ENCODE data around the gene CHCHD5. TPM values are rescaled to one million over a fixed set of nuclear protein-coding genes. Genes with fewer than 3 reads are reported as not detected.

CHCHD5 gene
- total RNA-seq, 1 experiment from 2014 or later, result 32.3 TPM

GRCh38 chr2:112579241-112579640, 5.2 kb upstream of the CHCHD5 start:
- Histone ChIP-seq H2AK5ac (ENCODE audit: insufficient read length, low read length) (no peak overlapping the region), H2BK15ac (ENCODE audit: low read depth, low read length) (no peak overlapping the region), H2BK20ac (ENCODE audit: low read depth, low read length, poor library complexity, severe bottlenecking) (no peak overlapping the region), H3K27ac (ENCODE audit: insufficient read length, low read depth, low read length) (no peak overlapping the region), H3K4me2 (ENCODE audit: insufficient read depth, insufficient read length, low read length) (no peak overlapping the region), H3K27me3 (ENCODE audit: insufficient read depth, low read length) (no peaks in the 10 kb centered on the region), H3T11ph (ENCODE audit: low read length) (no peak overlapping the region), H3K56ac (ENCODE audit: insufficient read length, low read depth, low read length) (no peak overlapping the region), H4K91ac (ENCODE audit: insufficient read length, low read depth, low read length) (no peak overlapping the region), H4K20me1 (ENCODE audit: control insufficient read depth, insufficient read depth, insufficient read length) (no peaks in the 10 kb centered on the region), H3K23me2 (ENCODE audit: insufficient read length, low read depth, low read length, poor library complexity, severe bottlenecking) (peaks cover 8% of the 10 kb centered on the region), H3K23ac (ENCODE audit: insufficient read length, low read depth, low read length) (no peak overlapping the region), H2AFZ (ENCODE audit: low read length) (no peak overlapping the region), H3K9me3 (ENCODE audit: control insufficient read depth, low read depth, low read length) (no peaks in the 10 kb centered on the region), H3K4ac (ENCODE audit: low read depth, low read length) (no peak overlapping the region), H2BK12ac (ENCODE audit: insufficient read length, low read depth, low read length) (no peak overlapping the region), H3K79me2 (ENCODE audit: insufficient read depth, low read length) (no peaks in the 10 kb centered on the region), H4K8ac (replicated peaks; ENCODE audit: insufficient read length, low read depth, low read length) (no peak overlapping the region), H3K9ac (ENCODE audit: extremely low read depth, insufficient read length, low read length) (no peak overlapping the region), H4K5ac (ENCODE audit: insufficient read length, low read depth, low read length) (no peak overlapping the region), H2BK5ac (ENCODE audit: insufficient read length, low read length) (no peak overlapping the region), H3K18ac (ENCODE audit: insufficient read length, low read depth, low read length) (no peak overlapping the region), H3K14ac (ENCODE audit: insufficient read depth, low read length) (no peak overlapping the region), H3K4me1 (ENCODE audit: insufficient read depth, low read length) (no peaks in the 10 kb centered on the region), H3K79me1 (ENCODE audit: insufficient read depth, low read depth, low read length, poor library complexity, severe bottlenecking) (peaks cover 2% of the 10 kb centered on the region), H2BK120ac (ENCODE audit: low read depth, low read length, poor library complexity, severe bottlenecking) (no peak overlapping the region)
- Mint-ChIP-seq H3K36me3 (ENCODE audit: insufficient read depth in 1 of 3, low read depth in 3 of 3) (peaks cover 11 to 29% (median 22%) of the 10 kb centered on the region in 3 experiments; a peak in 6 of 7 replicates), H3K9me3 (no peaks in the 10 kb centered on the region), H3K4me1 (peaks cover 8 to 9% of the 10 kb centered on the region in 2 experiments), H3K27me3 (ENCODE audit: low read depth) (no peaks in the 10 kb centered on the region), H3K4me3 (no peak overlapping the region), H3K27ac (no peak overlapping the region)
- no peak for DNase-seq
- no peak for TF ChIP-seq CTCF (conservative IDR thresholded peaks at IDR 0.05)
